Measurements from ENCODE around the gene CD93. TPM values are rescaled to one million over a fixed set of nuclear protein-coding genes. Genes with fewer than 3 reads are reported as not detected.

Gene CD93
- total RNA-seq, 2 experiments from 2014 or later, result 0.11 TPM

DNA sequence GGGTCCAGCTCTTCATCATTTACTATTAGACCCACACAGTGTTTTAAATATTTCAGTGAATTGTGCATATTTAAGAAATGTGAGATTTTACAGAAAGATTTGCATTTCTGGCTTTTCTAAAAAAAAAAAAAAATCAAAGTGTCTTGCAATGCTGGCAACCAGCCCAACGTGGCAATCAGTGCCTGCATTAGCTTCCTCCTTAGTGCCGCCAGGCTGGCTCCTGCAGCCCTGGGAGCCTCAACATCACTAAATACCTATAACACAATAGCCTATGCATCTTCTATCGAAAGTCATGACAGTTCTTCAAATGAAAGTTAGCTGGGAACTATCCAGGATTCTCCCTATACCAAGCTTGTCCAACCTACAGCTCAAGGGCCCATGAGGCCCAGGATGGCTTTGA is 9.4 kb upstream of the CD93 start:
- H3K27me3 Mint-ChIP-seq, result no peaks in the 10 kb centered on the region
- no peak for TF ChIP-seq CTCF (IDR thresholded peaks at IDR 0.05)
- ChIA-PET POLR2A (no interaction called here), CTCF (no interaction called here)
- no peaks in the 10 kb centered on the region for H3K36me3 Mint-ChIP-seq (ENCODE audit: low read depth)
- ATAC-seq (no peak), DNase-seq (no peak)
- no peak overlapping the region for H3K27ac Mint-ChIP-seq
- intact Hi-C loops (cut with micrococcal nuclease), result no loop called here
- no peak overlapping the region for H3K4me3 Mint-ChIP-seq
- no peaks in the 10 kb centered on the region for H3K4me1 Mint-ChIP-seq (ENCODE audit: low read depth)
- H3K9me3 Mint-ChIP-seq, result no peaks in the 10 kb centered on the region

GRCh38 chr20:23094927-23095326 is 8.8 kb upstream of the CD93 start:
- Mint-ChIP-seq H3K27me3 (no peaks in the 10 kb centered on the region), H3K9me3 (no peaks in the 10 kb centered on the region), H3K4me1 (ENCODE audit: low read depth) (no peaks in the 10 kb centered on the region), H3K36me3 (ENCODE audit: low read depth) (no peaks in the 10 kb centered on the region), H3K27ac (no peak overlapping the region), H3K4me3 (no peak overlapping the region)
- POLR2A ChIA-PET, result no interaction called here
- CTCF ChIA-PET, result no interaction called here
- intact Hi-C loops (cut with micrococcal nuclease), result no loop called here
- DNase-seq, result no peak
- TF ChIP-seq CTCF (IDR thresholded peaks at IDR 0.05), result no peak
- ATAC-seq, result no peak

DNA sequence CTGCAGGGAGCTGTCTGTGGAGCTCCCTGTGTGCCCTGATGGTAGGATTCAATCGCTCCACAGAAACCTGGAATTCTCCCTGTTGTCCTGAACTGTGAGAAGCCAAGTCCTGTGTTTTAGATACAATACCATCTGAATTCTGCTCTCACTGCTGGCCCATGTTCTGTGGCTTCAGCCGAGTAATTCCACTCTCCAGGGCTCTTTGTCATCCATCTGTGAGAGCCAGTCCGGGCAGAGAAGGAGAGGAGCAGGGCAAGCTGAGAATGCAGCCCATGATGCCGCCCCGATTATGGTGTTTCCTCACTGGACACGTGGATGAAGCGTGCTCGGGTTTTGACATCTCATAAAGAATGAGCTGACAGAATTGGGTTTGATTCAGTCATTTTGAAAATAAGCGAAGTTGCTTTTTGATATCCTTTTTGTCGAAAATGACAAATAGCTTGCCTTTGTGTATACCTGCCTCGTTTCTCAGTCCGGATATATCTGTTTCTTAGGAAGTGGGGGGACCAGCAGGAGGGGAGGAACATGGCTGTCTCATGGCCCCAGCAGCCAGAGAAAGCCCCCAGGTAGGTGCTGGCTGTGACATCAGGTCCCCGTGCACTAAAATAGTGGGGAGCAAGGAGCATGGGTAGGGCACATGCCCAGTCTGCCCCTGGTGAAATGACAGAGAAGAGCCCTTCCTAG is 8.2 kb upstream of the CD93 start:
- ChIA-PET CTCF (no interaction called here), POLR2A (no interaction called here)
- no peaks in the 10 kb centered on the region for H3K36me3 Mint-ChIP-seq (ENCODE audit: low read depth)
- H3K27ac Mint-ChIP-seq, result no peak overlapping the region
- no peaks in the 10 kb centered on the region for H3K9me3 Mint-ChIP-seq
- intact Hi-C loops (cut with micrococcal nuclease), result no loop called here
- H3K27me3 Mint-ChIP-seq, result no peaks in the 10 kb centered on the region
- no peak for DNase-seq
- no peak for ATAC-seq
- TF ChIP-seq CTCF (IDR thresholded peaks at IDR 0.05), result no peak
- no peaks in the 10 kb centered on the region for H3K4me1 Mint-ChIP-seq (ENCODE audit: low read depth)
- H3K4me3 Mint-ChIP-seq, result no peak overlapping the region

DNA sequence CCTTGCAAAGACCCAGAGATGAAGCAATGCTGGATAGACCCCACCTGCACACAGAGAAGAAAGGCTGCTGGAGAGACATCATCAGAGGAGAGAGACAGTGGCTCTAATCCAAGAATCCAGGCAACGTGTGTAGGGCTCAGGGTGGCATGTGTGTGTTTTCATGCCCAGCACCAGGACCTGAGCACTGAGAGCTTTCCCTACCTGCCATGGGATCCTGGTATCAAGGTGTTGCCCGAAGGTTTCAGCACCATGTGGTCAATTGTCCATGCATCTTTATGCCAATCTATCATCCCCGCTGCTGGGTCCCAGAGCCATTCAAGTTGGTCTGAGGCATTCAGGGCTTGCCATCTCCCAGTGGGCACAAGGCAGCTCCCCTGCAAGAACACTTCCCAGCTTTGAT is 7.5 kb upstream of the CD93 start:
- intact Hi-C loops (cut with micrococcal nuclease), result no loop called here
- DNase-seq (no peak), ATAC-seq (no peak)
- no peak for TF ChIP-seq CTCF (IDR thresholded peaks at IDR 0.05)
- CTCF ChIA-PET, result no interaction called here
- Mint-ChIP-seq H3K9me3 (no peaks in the 10 kb centered on the region), H3K4me1 (ENCODE audit: low read depth) (no peaks in the 10 kb centered on the region), H3K27ac (no peak overlapping the region), H3K27me3 (no peaks in the 10 kb centered on the region), H3K36me3 (ENCODE audit: low read depth) (no peaks in the 10 kb centered on the region), H3K4me3 (no peak overlapping the region)
- POLR2A ChIA-PET, result no interaction called here

GRCh38 chr20:23092861-23093495 is 6.9 kb upstream of the CD93 start:
- intact Hi-C loops (cut with micrococcal nuclease), result no loop called here
- Mint-ChIP-seq H3K4me1 (ENCODE audit: low read depth) (no peaks in the 10 kb centered on the region), H3K9me3 (no peaks in the 10 kb centered on the region), H3K27ac (no peak overlapping the region), H3K36me3 (ENCODE audit: low read depth) (no peaks in the 10 kb centered on the region), H3K4me3 (no peak overlapping the region), H3K27me3 (no peaks in the 10 kb centered on the region)
- TF ChIP-seq CTCF (IDR thresholded peaks at IDR 0.05), result no peak
- DNase-seq (no peak), ATAC-seq (no peak)
- ChIA-PET CTCF (interaction anchor here (0.9 kb wide), 1 partner anchor 401 kb away, joined by 3 read pairs; no protein-coding TSS in a partner anchor), POLR2A (no interaction called here)

Measured in activated CD8-positive, alpha-beta T cell treated with anti-CD3 and anti-CD28 coated beads for 36 hours (primary cell).